OCI-LY3 (cell line): ENCODE measurements around the gene RASL10A.

Experiments used
- CTCF ChIP-seq: fragments of 200-600, 300-600 bp; sonication (generic); IDR thresholded peaks from 2 replicates; pipeline ENCODE4 v1.5.1; 2014; ENCODE audit warnings: antibody characterized with exemption, low read length, low read depth
- EZH2phosphoT487 ChIP-seq: fragments of 200-600 bp; shearing (Covaris generic); IDR thresholded peaks from 2 replicates; pipeline ENCODE4 v1.6.1; 2018; ENCODE audit warnings: antibody characterized with exemption, mixed run types, low read depth

GRCh38 chr22:29352778-29353177, 37.3 kb upstream of the RASL10A start:
- no peak for TF ChIP-seq CTCF
- no peak for TF ChIP-seq EZH2phosphoT487
